A204.1 (cell line): ENCODE results near the gene ABCB9.
"Not testable (repeated sequence)": the region's sequence is repeated elsewhere in the genome, so short reads cannot be mapped to it uniquely, and the experiment has no call there.

Experiments used
- FAIRE-seq: peaks from 2 replicates; lab custom pipeline; 2012; peaks lifted over from hg19 to GRCh38; lab: Jason Lieb, UNC

Gene ABCB9

GRCh38 chr12:122935318-122935717 is 30.9 kb downstream of the ABCB9 start:
- no peak for FAIRE-seq

GRCh38 chr12:122934722-122935121 is 31.5 kb downstream of the ABCB9 start:
- no peak for FAIRE-seq

GRCh38 chr12:122932207-122932606 is 34.1 kb downstream of the ABCB9 start:
- FAIRE-seq: no peak

DNA sequence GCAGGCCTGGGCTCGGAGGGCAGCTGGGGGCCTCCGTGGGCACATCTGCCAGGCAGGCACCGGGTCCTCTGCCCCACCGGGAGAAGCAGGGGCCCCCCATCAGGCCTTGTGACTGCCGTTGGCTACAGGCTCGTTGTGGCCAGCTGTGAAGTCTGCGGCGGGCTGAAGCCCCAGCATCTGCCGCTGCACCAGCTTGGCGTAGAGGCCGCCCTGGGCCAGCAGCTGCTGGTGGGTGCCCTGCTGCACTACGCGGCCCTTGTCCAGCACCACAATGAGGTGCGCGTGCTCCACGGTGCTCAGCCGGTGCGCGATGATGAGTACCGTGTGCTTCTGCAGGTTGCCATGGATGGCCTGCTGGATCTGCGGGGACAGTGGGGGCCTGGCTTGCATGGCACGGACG is 36.5 kb downstream of the ABCB9 start:
- no peak for FAIRE-seq

GRCh38 chr12:122929148-122929538 is 37.1 kb downstream of the ABCB9 start:
- FAIRE-seq: no peak

- no peak for FAIRE-seq
These were observed 37.7 kb downstream of the ABCB9 start for GRCh38 chr12:122928404-122929147.

DNA sequence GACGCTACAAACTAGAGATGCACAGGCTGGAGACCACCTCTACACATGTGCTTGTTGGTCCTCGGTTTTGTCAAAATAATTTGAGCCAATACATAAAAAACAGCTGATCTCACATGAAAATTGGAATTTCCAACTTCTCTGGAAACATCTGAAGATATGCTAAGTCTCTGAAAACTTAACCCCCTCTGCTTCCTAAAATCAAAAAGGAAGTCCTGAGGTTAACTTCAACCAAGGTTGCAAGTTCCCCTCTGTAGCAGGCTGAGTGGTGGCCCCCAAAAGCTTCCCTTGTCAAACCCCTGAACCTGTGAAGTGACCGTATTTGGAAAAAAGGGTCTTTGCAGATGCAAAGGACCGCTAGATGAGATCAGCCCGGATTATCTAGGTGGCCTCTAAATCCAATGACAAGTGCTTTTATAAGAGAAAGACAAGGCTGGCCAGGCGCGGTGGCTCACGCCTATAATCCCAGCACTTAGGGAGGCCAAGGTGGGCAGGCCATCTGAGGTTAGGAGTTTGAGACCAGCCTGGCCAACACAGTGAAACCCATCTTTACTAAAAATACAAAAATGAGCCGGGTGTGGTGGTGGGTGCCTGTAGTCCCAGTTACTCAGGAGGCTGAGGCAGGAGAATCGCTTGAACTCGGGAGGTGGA is 38.4 kb downstream of the ABCB9 start:
- no peak for FAIRE-seq

DNA sequence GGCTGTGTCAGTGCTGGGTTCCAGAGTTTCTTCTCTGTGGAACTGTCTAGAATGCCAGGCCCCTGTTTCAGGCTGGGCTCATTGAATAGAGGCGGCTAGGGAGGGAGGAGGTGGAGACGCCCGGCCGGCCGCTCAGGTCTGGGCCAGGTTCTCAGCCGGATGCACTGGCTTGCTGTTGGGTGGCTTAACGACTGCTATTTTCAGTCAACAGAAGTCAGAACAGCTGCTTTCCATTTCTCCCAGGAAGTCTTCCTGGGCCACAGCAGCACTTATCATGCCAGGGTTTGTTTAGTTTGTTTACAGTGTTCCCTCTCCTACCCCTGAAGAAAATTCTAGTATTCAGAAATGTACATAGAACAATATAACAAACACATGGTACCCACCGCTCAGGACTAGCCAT is 44.3 kb downstream of the ABCB9 start:
- FAIRE-seq: no peak

DNA sequence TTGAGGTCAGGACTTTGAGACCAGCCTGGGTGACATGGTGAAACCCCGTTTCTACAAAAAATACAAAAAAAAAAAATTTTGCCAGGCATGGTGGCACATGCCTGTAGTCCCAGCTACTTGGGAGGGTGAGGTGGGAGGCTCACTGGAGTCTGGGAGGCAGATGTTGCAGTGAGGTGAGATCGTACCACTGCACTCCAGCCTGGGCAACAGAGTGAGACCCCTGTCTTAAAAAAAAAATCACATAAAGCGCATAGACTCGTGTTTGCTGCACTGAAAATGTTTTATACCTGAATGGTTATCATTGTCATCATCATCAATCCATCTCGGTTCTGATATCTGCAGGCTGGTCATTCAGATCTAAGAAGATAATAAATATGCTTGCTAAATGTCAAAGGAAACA is 45.6 kb downstream of the ABCB9 start:
- no peak for FAIRE-seq

- FAIRE-seq: no peak
These were observed 47.4 kb downstream of the ABCB9 start for GRCh38 chr12:122918827-122919226.

- no peak for FAIRE-seq
These were observed 48.6 kb downstream of the ABCB9 start for GRCh38 chr12:122917507-122918121.

DNA sequence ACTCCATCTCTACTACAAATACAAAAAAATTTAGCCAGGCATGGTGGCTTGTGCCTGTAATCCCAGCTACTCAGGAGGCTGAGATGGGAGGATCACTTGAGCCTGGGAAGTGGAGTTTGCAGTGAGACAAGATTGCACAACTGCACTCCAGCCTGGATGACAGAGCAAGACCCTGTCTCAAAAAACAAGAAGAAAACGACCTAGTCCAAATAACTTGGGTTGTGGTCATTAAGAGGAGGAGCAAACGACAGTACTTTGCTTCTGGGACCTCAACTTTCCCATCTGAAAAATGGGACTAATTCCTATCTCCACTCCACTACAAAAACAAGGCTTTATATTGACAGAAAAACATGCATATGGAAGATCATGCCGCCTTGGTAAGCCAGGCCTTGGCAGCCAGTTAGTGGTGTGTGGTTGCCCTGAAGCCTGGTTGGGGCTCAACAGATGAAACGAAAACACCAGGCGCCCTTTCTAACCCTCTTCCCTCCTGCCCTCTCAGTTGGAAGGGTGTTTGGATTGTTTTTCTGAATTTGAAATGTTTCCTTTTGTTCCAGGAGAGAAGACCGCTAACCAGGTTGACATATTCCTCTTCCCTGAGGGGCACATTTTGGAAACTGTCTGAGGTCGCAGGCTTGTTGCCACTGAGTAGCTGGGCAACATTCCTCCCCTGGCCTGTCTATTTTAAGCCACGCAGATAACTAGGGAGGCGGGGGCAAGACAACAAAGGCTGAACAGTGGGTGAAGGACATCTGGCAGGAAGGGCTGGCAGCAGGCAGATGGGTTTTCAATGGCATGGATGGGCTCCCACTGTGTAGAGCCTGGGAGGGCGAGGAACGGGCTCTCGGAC is 56.6 kb downstream of the ABCB9 start:
- no peak for FAIRE-seq

DNA sequence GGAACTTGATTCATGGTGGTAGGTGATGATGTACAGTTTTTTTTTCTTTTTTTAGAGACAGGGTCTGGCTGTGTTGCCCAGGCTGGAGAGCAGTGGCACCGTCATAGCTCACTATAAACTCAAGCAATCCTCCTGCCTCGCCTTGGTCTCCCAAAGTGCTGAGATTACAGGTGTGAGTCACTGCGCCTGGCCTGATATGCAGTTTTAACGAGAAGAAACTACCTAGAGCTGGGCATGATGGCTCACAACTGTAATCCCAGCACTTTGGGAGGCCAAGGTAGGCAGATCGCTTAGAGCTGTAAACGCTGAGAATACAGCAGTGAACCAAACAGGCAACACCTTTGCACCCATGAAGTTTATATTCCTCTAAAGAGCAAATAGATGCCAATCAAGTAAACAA is 57.3 kb downstream of the ABCB9 start:
- FAIRE-seq: no peak

DNA sequence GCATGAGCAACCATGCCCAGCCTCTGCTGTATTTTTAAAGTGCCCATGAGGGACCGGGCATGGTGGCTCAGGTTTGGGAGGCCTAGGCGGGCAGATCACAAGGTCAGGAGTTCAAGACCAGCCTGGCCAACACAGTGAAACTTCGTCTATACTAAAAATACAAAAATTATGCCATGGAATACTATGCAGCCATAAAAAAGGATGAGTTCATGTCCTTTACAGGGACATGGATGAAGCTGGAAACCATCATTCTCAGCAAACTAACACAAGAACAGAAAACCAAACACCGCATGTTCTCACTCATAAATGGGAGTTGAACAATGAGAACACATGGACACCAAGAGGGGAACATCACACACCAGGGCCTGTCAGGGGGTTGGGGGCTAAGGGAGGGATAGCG is 61.0 kb downstream of the ABCB9 start:
- not testable (repeated sequence) for FAIRE-seq

DNA sequence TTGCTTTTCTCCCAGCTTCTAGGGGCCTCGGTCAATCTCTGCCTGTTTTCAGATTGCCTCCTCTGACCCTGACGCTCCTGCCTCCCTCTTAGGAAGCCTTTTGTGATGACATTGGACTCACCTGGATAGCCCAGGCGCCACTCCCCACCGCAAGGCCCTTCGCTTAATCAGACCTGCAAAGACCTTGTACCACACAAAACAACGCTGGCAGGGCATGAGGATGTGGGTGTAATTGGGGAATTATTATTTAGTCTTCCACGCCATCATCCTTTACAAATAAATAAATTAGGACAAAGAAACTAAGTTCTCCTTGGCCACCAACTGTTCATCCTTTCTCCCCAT is 62.6 kb downstream of the ABCB9 start:
- no peak for FAIRE-seq

DNA sequence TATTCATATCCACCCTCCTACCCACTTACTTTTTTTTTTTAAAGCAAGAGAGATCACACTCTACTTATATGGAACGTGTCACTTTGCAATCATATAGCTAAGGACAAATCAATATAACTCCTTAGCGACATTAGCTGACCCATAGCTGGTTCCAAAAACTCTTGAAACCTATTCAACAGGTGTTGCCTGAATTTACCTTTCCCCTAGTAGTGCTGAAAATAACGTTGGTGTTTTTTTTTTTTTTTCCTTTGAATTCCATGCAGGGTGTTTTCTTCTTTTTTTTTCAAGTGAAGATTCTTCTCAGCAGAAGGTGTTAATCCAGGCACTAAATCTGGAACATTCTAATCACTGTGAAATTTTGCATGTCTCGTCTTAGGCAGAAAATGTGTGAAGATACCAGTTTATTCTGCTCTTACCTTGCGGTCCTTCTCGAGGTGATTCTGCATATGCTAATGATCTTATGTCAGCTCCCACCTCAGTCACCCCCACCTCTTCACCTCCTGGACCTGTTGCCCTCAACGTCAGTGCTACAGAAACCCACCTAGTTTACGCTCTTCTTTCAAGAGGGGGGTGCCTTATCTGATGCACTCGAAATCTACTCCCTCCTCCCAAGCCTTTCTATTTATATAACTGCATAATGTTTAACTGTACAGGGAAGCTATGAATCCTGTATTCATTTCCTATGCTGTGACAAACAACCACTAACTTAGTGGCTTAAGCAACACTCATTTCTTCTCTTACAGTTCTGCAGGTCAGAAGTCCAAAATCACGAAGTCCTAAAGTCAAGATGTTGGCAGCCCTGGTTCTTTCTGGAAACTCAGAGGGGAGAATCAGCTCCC is 63.2 kb downstream of the ABCB9 start:
- FAIRE-seq: no peak

DNA sequence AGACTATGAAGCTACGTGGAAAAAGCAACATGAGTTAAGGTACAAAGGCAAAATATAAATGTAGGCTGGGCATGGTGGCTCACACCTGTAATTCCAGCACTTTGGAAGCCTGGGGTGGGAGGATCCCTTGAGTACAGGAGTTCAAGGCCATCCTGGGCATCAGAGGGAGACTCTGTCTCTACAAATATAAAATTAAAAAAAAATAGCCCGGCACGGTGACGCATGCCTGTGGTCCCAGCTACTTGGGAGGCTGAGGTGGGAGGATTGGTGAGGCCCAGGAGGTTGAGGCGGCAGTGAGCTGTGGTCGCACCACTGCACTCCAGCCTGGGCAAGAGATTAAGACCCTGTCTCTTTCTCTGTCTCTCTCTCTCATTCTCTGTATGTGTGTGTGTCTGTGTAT is 66.4 kb downstream of the ABCB9 start:
- FAIRE-seq: no peak

- FAIRE-seq: no peak
These were observed 69.6 kb downstream of the ABCB9 start for GRCh38 chr12:122896662-122897061.

DNA sequence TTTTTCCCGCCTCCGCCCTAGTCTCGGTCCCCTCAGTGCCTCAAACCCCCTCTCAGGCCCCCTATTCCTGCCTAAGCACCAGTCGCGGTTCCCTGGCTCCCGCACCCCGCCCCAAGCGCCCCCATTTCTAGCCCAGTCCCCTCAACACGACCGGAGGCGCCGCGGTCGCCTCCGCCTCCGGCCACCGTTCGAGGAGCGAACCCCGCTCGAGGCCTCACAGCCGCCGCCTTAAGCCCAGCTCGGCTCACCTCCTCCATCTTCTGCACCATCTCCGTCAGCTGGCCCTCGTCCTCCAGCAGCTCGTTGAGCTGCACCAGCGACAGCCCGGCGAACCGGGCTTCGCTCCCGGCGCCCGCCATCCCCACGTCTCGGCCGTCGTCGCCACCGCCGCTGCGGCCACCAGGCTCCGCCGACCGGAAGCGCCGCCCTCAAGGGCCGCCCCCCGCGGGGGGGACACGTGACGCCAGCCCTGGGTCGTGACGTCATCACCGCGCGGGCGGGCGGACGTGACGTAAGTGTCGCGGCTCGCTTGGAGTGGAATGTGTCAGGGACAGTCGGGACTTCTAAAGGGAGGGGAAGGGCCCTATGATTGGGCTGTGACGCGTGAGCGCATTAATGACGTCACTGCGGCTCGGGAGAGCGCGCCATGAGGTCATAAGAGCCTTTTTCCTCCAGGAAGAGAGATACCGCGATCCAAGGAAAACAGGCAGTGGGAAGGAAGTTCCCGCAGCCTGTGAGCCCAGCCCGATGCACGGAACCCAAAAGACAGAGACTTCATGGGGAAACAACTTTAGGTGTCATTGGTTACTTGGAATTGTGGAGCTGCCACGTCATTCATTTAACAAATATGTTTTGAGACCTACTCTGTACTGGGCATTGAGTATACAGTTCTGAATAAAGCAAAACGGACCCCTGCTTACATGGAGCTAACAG is 70.3 kb downstream of the ABCB9 start, which contains the start of gene VPS37B:
VPS37B (minus strand) TSS at position 421 of the 933 bp plus-strand sequence; CDS start at position 359, 62 bp downstream.
- no peak for FAIRE-seq

GRCh38 chr12:122895320-122895703 is 71.0 kb downstream of the ABCB9 start:
- no peak for FAIRE-seq
